HG03354 (cell line): ENCODE measurements around the gene MMD.
"Not testable (repeated sequence)": the region's sequence is repeated elsewhere in the genome, so short reads cannot be mapped to it uniquely, and the experiment has no call there.

Source experiments
- ATAC-seq: cut with Tn5 transposase; IDR thresholded peaks from one replicate; pipeline ENCODE4 v1.9.1; 2021; ENCODE audit warnings: mild to moderate bottlenecking; ENCODE audit not compliant: unreplicated experiment, poor library complexity, severe bottlenecking

The MMD gene

GRCh38 chr17:55402374-55402773 is 19.3 kb downstream of the MMD start:
- no peak for ATAC-seq

- no peak for ATAC-seq
Measured at GRCh38 chr17:55398689-55399088, 22.9 kb downstream of the MMD start.

GRCh38 chr17:55395803-55396505 is 25.7 kb downstream of the MMD start:
- ATAC-seq, result no peak

- ATAC-seq, result no peak
Measured at GRCh38 chr17:55394357-55395021, 27.1 kb downstream of the MMD start.

GRCh38 chr17:55391764-55392467 is 29.7 kb downstream of the MMD start:
- ATAC-seq, result no peak

GRCh38 chr17:55391244-55391757 is 30.3 kb downstream of the MMD start:
- no peak for ATAC-seq

GRCh38 chr17:55390364-55390977 is 31.2 kb downstream of the MMD start:
- ATAC-seq, result no peak

- ATAC-seq, result not testable (repeated sequence)
Measured at GRCh38 chr17:55389715-55390114, 31.9 kb downstream of the MMD start.

- ATAC-seq, result no peak
Measured at GRCh38 chr17:55388842-55389241, 32.8 kb downstream of the MMD start.

GRCh38 chr17:55386796-55387332 is 34.8 kb downstream of the MMD start:
- ATAC-seq, result no peak

GRCh38 chr17:55384643-55385232 is 36.9 kb downstream of the MMD start:
- no peak for ATAC-seq

- ATAC-seq, result no peak
Measured at GRCh38 chr17:55383771-55384642, 37.6 kb downstream of the MMD start.

GRCh38 chr17:55381017-55381770 is 40.4 kb downstream of the MMD start:
- ATAC-seq, result no peak

GRCh38 chr17:55377671-55378275 is 43.9 kb downstream of the MMD start:
- ATAC-seq, result no peak

- no peak for ATAC-seq
Measured at GRCh38 chr17:55368706-55369105, 52.9 kb downstream of the MMD start.

- no peak for ATAC-seq
Measured at GRCh38 chr17:55366020-55366481, 55.6 kb downstream of the MMD start.

- ATAC-seq, result no peak
Measured at GRCh38 chr17:55363033-55363432, 58.6 kb downstream of the MMD start.

- ATAC-seq, result no peak
Measured at GRCh38 chr17:55360971-55361370, 60.7 kb downstream of the MMD start.
